Endothelial cell of umbilical vein (primary cell): ENCODE data around the gene EVI5. TPM values are rescaled to one million over a fixed set of nuclear protein-coding genes. Genes with fewer than 3 reads are reported as not detected.
A peak's percentile ranks its signal among the peaks of the same experiment; 100 is the strongest.

Source experiments
- BruUV-seq: library from RNA; stranded (reverse); fragments of 400-500 nt; replicated peaks from 2 replicates; lab custom pipeline; 2021; lab: Mats Ljungman, UMichigan
- CTCF ChIA-PET: fragments of 300-600, 350-600 bp; sonication (Branson Sonifier 250); formaldehyde crosslinking; loops from one replicate; lab custom pipeline; 2021; ENCODE audit warnings: antibody characterized with exemption, inconsistent platforms; lab: Charles Lee
- POLR2A ChIA-PET: fragments of 300-600, 350-600 bp; sonication (Branson Sonifier 250); formaldehyde crosslinking; loops from one replicate; lab custom pipeline; 2021; ENCODE audit warnings: antibody characterized with exemption, inconsistent platforms; lab: Charles Lee
- DNase-seq: peaks from one replicate; pipeline ENCODE4 v3.0.0-alpha.2; 2011; ENCODE audit warnings: low read depth, low spot score
- FAIRE-seq: peaks from 2 replicates; lab custom pipeline; 2011; peaks lifted over from hg19 to GRCh38; lab: Jason Lieb, UNC
- H2AFZ ChIP-seq: 2 replicates; pipeline ENCODE4 v1.6.0; 2012; ENCODE audit warnings: low read depth, low read length, control low read depth, inconsistent platforms
- H3K27ac ChIP-seq: 2 replicates; pipeline ENCODE4 v1.5.1; 2011; ENCODE audit warnings: low read depth, mild to moderate bottlenecking, control low read depth, low read length, moderate library complexity; ENCODE audit not compliant: insufficient read depth
- H3K27me3 ChIP-seq, 2 experiments: 2 replicates each; pipeline versions ENCODE4 v1.6.0 to v1.6.1; 2011; ENCODE audit warnings: low read length in 2 of 2, mixed read lengths in 1 of 2; ENCODE audit not compliant: control insufficient read depth in 2 of 2, insufficient read depth in 2 of 2
- H3K36me3 ChIP-seq, 2 experiments: 2 replicates in 1 of 2; 3 replicates in 1 of 2; pipeline ENCODE4 v1.5.1; 2011; ENCODE audit warnings: low read length in 2 of 2, mild to moderate bottlenecking in 1 of 2, moderate library complexity in 1 of 2; ENCODE audit not compliant: control insufficient read depth in 2 of 2, insufficient read depth in 2 of 2; ENCODE audit errors: extremely low read depth in 1 of 2
- H3K4me1 ChIP-seq: 3 replicates; pipeline ENCODE4 v1.5.1; 2011; ENCODE audit warnings: mild to moderate bottlenecking, low read length; ENCODE audit not compliant: control insufficient read depth, insufficient read depth; ENCODE audit errors: extremely low read depth
- H3K4me2 ChIP-seq: 2 replicates; pipeline ENCODE4 v1.6.1; 2011; ENCODE audit warnings: low read length, control low read depth, mixed read lengths; ENCODE audit not compliant: insufficient read depth
- H3K4me3 ChIP-seq, 3 experiments: fragments of 200-600 bp in 1 of 3; sonication (generic), shearing (Covaris generic) in 1 of 3; replicated peaks in 1 of 3; 2 replicates each; pipeline ENCODE4 v1.5.1; 2011 to 2016; ENCODE audit warnings: control low read depth in 3 of 3, low read length in 3 of 3, mild to moderate bottlenecking in 2 of 3, inconsistent platforms in 1 of 3, low read depth in 1 of 3, moderate library complexity in 1 of 3; ENCODE audit not compliant: insufficient read depth in 1 of 3
- H3K79me2 ChIP-seq: 2 replicates; pipeline ENCODE4 v1.6.0; 2012; ENCODE audit warnings: low read length, inconsistent platforms; ENCODE audit not compliant: control insufficient read depth, insufficient read depth
- H3K9ac ChIP-seq: replicated peaks from 2 replicates; pipeline ENCODE3; 2011; ENCODE audit warnings: low read length, control low read depth; ENCODE audit not compliant: insufficient read depth; ENCODE audit errors: extremely low read depth
- H3K9me1 ChIP-seq: replicated peaks from 3 replicates; pipeline ENCODE4 v1.6.0; 2011; ENCODE audit warnings: mild to moderate bottlenecking, low read length; ENCODE audit not compliant: control insufficient read depth, insufficient read depth; ENCODE audit errors: extremely low read depth
- H3K9me3 ChIP-seq: replicated peaks from 2 replicates; pipeline ENCODE4 v1.5.1; 2012; ENCODE audit warnings: low read length, inconsistent platforms; ENCODE audit not compliant: control insufficient read depth, insufficient read depth
- H4K20me1 ChIP-seq: replicated peaks from 2 replicates; pipeline ENCODE3; 2011; ENCODE audit warnings: mild to moderate bottlenecking, low read length; ENCODE audit not compliant: control insufficient read depth, insufficient read depth; ENCODE audit errors: extremely low read depth
- CTCF ChIP-seq, 2 donors: IDR thresholded peaks; 1 replicate in 1 of 2; 2 replicates in 1 of 2; pipeline ENCODE4 v1.5.1; 2011; ENCODE audit warnings: low read length in 2 of 2, mild to moderate bottlenecking in 2 of 2, moderate library complexity in 2 of 2, control low read depth in 1 of 2, inconsistent platforms in 1 of 2, low read depth in 1 of 2; ENCODE audit not compliant: insufficient read depth in 1 of 2; ENCODE audit errors: extremely low read depth in 1 of 2
- FOS ChIP-seq: IDR thresholded peaks from 2 replicates; pipeline ENCODE4 v1.6.1; 2011; ENCODE audit warnings: mild to moderate bottlenecking, low read length, moderate library complexity, borderline replicate concordance; ENCODE audit not compliant: insufficient read depth
- GATA2 ChIP-seq: IDR thresholded peaks from 2 replicates; pipeline ENCODE4 v1.7.0; 2011; ENCODE audit warnings: low read depth, mild to moderate bottlenecking, moderate library complexity, mixed read lengths, low read length; ENCODE audit not compliant: insufficient read length, insufficient read depth
- MYC ChIP-seq: IDR thresholded peaks from one replicate; pipeline ENCODE4 v1.6.1; 2011; ENCODE audit warnings: mild to moderate bottlenecking, low read depth, low read length
- dilution Hi-C: fragments of 300-500 bp; cut with MboI; formaldehyde crosslinking; loops from one replicate; pipeline ENCODE4 v1.15.0; 2019; ENCODE audit warnings: low sequenced_read_pairs; ENCODE audit not compliant: extremely low pct_ligation_motif_present
- intact Hi-C: fragments of 100-400 bp; cut with micrococcal nuclease; formaldehyde crosslinking; loops from one replicate; pipeline ENCODE4 v1.10.0; 2022
- polyA plus RNA-seq, 4 experiments: library from polyadenylated mRNA; depleted of rRNA in 3 of 4; stranded (reverse) in 3 of 4; unstranded in 1 of 4; fragments of >200 nt; gene quantifications; 2 replicates each; pipeline versions ENCODE4 v1.2.1 to v1.2.3, GENCODE V29; 2011 to 2012; ENCODE audit warnings: missing spikeins in 1 of 4
- total RNA-seq: library from RNA; stranded (reverse); gene quantifications from 2 replicates; pipeline ENCODE4 v1.2.3, GENCODE V29; 2021

Gene EVI5
- total and polyA plus RNA-seq, 2 donors (not counting 3 experiments of a cell fraction or from before 2014, with no cell fraction given) = 5.0 to 26.2 TPM

- no peaks in the 10 kb centered on the region for H4K20me1 ChIP-seq
- intact Hi-C loops (no loop called here), dilution Hi-C loops (no loop called here)
- BruUV-seq = no TSS peak
- no peak overlapping the region for H3K4me3 ChIP-seq
- TF ChIP-seq MYC (no peak), CTCF (IDR thresholded peaks at IDR 0.05; ENCODE audit: extremely low read depth in 1 of 2, insufficient read depth in 1 of 2, low read depth in 1 of 2, low read length in 2 of 2) (no peak), GATA2 (peak; percentile 28), FOS (peak; percentile 74)
- H2AFZ ChIP-seq = no peak overlapping the region
- POLR2A ChIA-PET = no interaction called here
- H3K9me1 ChIP-seq = no peaks in the 10 kb centered on the region
- no peaks in the 10 kb centered on the region for H3K36me3 ChIP-seq
- H3K9me3 ChIP-seq = no peaks in the 10 kb centered on the region
- FAIRE-seq = no peak
- CTCF ChIA-PET = interaction anchor here (0.7 to 2.8 kb wide), 6 partner anchors 10 to 227 kb away, joined by 3 to 11 read pairs (median 4); no protein-coding TSS in a partner anchor
- no peak overlapping the region for H3K9ac ChIP-seq
- H3K27ac ChIP-seq = no peak overlapping the region
- peak; percentile 64 for DNase-seq
- H3K79me2 ChIP-seq = no peaks in the 10 kb centered on the region
- no peaks in the 10 kb centered on the region for H3K27me3 ChIP-seq
- peak overlapping the region; percentile 32 for H3K4me2 ChIP-seq
- H3K4me1 ChIP-seq = peaks cover 31% of the 10 kb centered on the region
Observed at GRCh38 chr1:92536980-92537884, 247.7 kb downstream of the EVI5 start.
